OCI-LY7 (cell line): ENCODE data around the gene KAT6B. TPM values are rescaled to one million over a fixed set of nuclear protein-coding genes. Genes with fewer than 3 reads are reported as not detected.
"Not testable (repeated sequence)": the region's sequence is repeated elsewhere in the genome, so short reads cannot be mapped to it uniquely, and the experiment has no call there.

Source experiments
- BruUV-seq: library from RNA; stranded (reverse); fragments of 400-500 nt; replicated peaks from 2 replicates; lab custom pipeline; 2021; lab: Mats Ljungman, UMichigan
- CTCF ChIA-PET: fragments of 300-600 bp; sonication (Branson Sonifier 250); formaldehyde crosslinking; loops from one replicate; lab custom pipeline; 2022; ENCODE audit warnings: antibody characterized with exemption; ENCODE audit not compliant: unreplicated experiment; lab: Charles Lee
- POLR2A ChIA-PET: fragments of 300-600 bp; sonication (Branson Sonifier 250); formaldehyde crosslinking; loops from one replicate; lab custom pipeline; 2022; ENCODE audit warnings: antibody characterized with exemption; lab: Charles Lee
- DNase-seq: peaks from one replicate; pipeline ENCODE4 v3.0.0-alpha.2; 2015; ENCODE audit warnings: low spot score
- H2AFZ ChIP-seq: fragments of 200-600 bp; sonication (generic), shearing (Covaris generic); 2 replicates; pipeline ENCODE4 v1.6.1; 2014; ENCODE audit warnings: mild to moderate bottlenecking, antibody characterized with exemption, low read length, moderate library complexity
- H3K27ac ChIP-seq: fragments of 200-600 bp; sonication (generic); 2 replicates; pipeline ENCODE4 v1.5.1; 2014; ENCODE audit warnings: mixed run types, low read depth, mild to moderate bottlenecking, moderate library complexity, low read length, inconsistent platforms; ENCODE audit not compliant: poor library complexity, severe bottlenecking
- H3K36me3 ChIP-seq: fragments of 200-600 bp; sonication (generic); 2 replicates; pipeline ENCODE4 v1.6.1; 2014; ENCODE audit warnings: mild to moderate bottlenecking, antibody characterized with exemption, low read length, moderate library complexity, mixed read lengths; ENCODE audit not compliant: insufficient read depth
- H3K4me1 ChIP-seq: fragments of 200-600 bp; sonication (generic); 2 replicates; pipeline ENCODE4 v1.5.1; 2014; ENCODE audit warnings: mild to moderate bottlenecking, low read length; ENCODE audit not compliant: insufficient read depth, poor library complexity, severe bottlenecking
- H3K4me2 ChIP-seq: fragments of 200-600 bp; sonication (generic); 2 replicates; pipeline ENCODE4 v1.6.1; 2014; ENCODE audit warnings: mild to moderate bottlenecking, low read length
- H3K4me3 ChIP-seq: fragments of 200-600 bp; sonication (generic); 2 replicates; pipeline ENCODE4 v1.5.1; 2014; ENCODE audit warnings: mild to moderate bottlenecking, low read depth, low read length; ENCODE audit not compliant: poor library complexity, severe bottlenecking
- H3K79me2 ChIP-seq: fragments of 200-600 bp; sonication (generic); 2 replicates; pipeline ENCODE4 v1.6.1; 2016; ENCODE audit warnings: low read depth, mild to moderate bottlenecking, low read length, moderate library complexity, mixed read lengths; ENCODE audit not compliant: insufficient read depth
- H3K9me2 ChIP-seq: fragments of 200-600 bp; sonication (generic); 2 replicates; pipeline ENCODE4 v1.6.1; 2016; ENCODE audit warnings: mild to moderate bottlenecking, low read length, mixed read lengths; ENCODE audit not compliant: insufficient read depth
- H3K9me3 ChIP-seq: fragments of 200-600 bp; sonication (generic); 2 replicates; pipeline ENCODE4 v1.6.1; 2014; ENCODE audit warnings: mild to moderate bottlenecking, mixed run types, low read length, mixed read lengths
- H4K20me1 ChIP-seq: fragments of 200-600 bp; sonication (generic); 2 replicates; pipeline ENCODE4 v1.6.1; 2014; ENCODE audit warnings: mild to moderate bottlenecking, antibody characterized with exemption, low read length, moderate library complexity, mixed read lengths; ENCODE audit not compliant: insufficient read depth
- CTCF ChIP-seq: fragments of 200-600 bp; sonication (generic); conservative IDR thresholded peaks from 2 replicates; pipeline ENCODE4 v1.5.1; 2014; ENCODE audit warnings: mild to moderate bottlenecking, antibody characterized with exemption, low read length, moderate library complexity, mixed read lengths
- EZH2phosphoT487 ChIP-seq: fragments of 200-600 bp; sonication (generic); IDR thresholded peaks from 2 replicates; pipeline ENCODE4 v1.6.1; 2018; ENCODE audit warnings: low read depth, borderline replicate concordance, mild to moderate bottlenecking, mixed run types, antibody characterized with exemption, low read length, moderate library complexity, mixed read lengths
- intact Hi-C: fragments of 100-400 bp; cut with micrococcal nuclease; formaldehyde crosslinking; loops from one replicate; pipeline ENCODE4 v1.10.0; 2022; ENCODE audit not compliant: unreplicated experiment
- total RNA-seq, 2 experiments: library from RNA; depleted of rRNA in 1 of 2; stranded (reverse); fragments of >200 nt in 1 of 2; shearing (Covaris generic) in 1 of 2; gene quantifications; 2 replicates each; pipeline ENCODE4 v1.2.3, GENCODE V29; 2014 to 2022

The KAT6B gene
- total RNA-seq, 2 experiments from 2014 or later, result 20.8 to 40.8 TPM

GRCh38 chr10:74874649-74875048, 48.2 kb downstream of the KAT6B start:
- DNase-seq, result no peak
- BruUV-seq, result no TSS peak
- Histone ChIP-seq H3K79me2 (no peaks in the 10 kb centered on the region; the same call in 1 of the 2 replicates), H3K27ac (no peak overlapping the region), H3K9me2 (no peaks in the 10 kb centered on the region), H4K20me1 (peaks cover 7% of the 10 kb centered on the region), H3K4me3 (no peak overlapping the region), H3K4me2 (no peak overlapping the region), H3K36me3 (no peaks in the 10 kb centered on the region), H2AFZ (no peak overlapping the region), H3K9me3 (no peaks in the 10 kb centered on the region), H3K4me1 (peaks cover 4% of the 10 kb centered on the region)
- intact Hi-C loops, result no loop called here
- ChIA-PET POLR2A (interaction anchor here (0.7 to 1.2 kb wide), 2 partner anchors 16 to 18 kb away, joined by 5 read pairs; no protein-coding TSS in a partner anchor), CTCF (no interaction called here)
- TF ChIP-seq CTCF, result no peak
- TF ChIP-seq EZH2phosphoT487, result no peak

GRCh38 chr10:74875068-74875467, 48.7 kb downstream of the KAT6B start:
- ChIA-PET POLR2A (interaction anchor here (0.7 to 1.2 kb wide), 2 partner anchors 16 to 18 kb away, joined by 5 read pairs; no protein-coding TSS in a partner anchor), CTCF (no interaction called here)
- Histone ChIP-seq H4K20me1 (peaks cover 7% of the 10 kb centered on the region), H3K4me3 (no peak overlapping the region), H3K4me2 (no peak overlapping the region), H3K9me2 (no peaks in the 10 kb centered on the region), H3K9me3 (0 out of 2 replicates have a peak, but pooled peaks cover 1% of the 10 kb centered on the region), H3K79me2 (no peaks in the 10 kb centered on the region; the same call in 1 of the 2 replicates), H3K36me3 (no peaks in the 10 kb centered on the region), H2AFZ (no peak overlapping the region), H3K4me1 (peaks cover 4% of the 10 kb centered on the region), H3K27ac (no peak overlapping the region)
- TF ChIP-seq EZH2phosphoT487, result no peak
- TF ChIP-seq CTCF, result no peak
- DNase-seq, result no peak
- intact Hi-C loops, result no loop called here
- no TSS peak for BruUV-seq

GRCh38 chr10:74875966-74876365, 49.6 kb downstream of the KAT6B start:
- H2AFZ ChIP-seq, result no peak overlapping the region
- peaks cover 7% of the 10 kb centered on the region for H4K20me1 ChIP-seq
- H3K36me3 ChIP-seq, result no peaks in the 10 kb centered on the region
- BruUV-seq, result no TSS peak
- H3K9me2 ChIP-seq, result no peaks in the 10 kb centered on the region
- H3K79me2 ChIP-seq, result no peaks in the 10 kb centered on the region; the same call in 1 of the 2 replicates
- H3K27ac ChIP-seq, result no peak overlapping the region
- no peak overlapping the region for H3K4me3 ChIP-seq
- no peak for TF ChIP-seq CTCF
- TF ChIP-seq EZH2phosphoT487, result no peak
- H3K4me1 ChIP-seq, result peaks cover 4% of the 10 kb centered on the region
- ChIA-PET CTCF (no interaction called here), POLR2A (interaction anchor here (0.6 kb wide), 1 partner anchor 115 kb away, joined by 3 read pairs; no protein-coding TSS in a partner anchor)
- intact Hi-C loops, result no loop called here
- no peak for DNase-seq
- H3K4me2 ChIP-seq, result no peak overlapping the region
- peaks cover 4% of the 10 kb centered on the region; the same call in 1 of the 2 replicates for H3K9me3 ChIP-seq

GRCh38 chr10:74877054-74877453, 50.7 kb downstream of the KAT6B start:
- H3K27ac ChIP-seq, H3K4me3 ChIP-seq, H3K9me2 ChIP-seq, H4K20me1 ChIP-seq, H2AFZ ChIP-seq, BruUV-seq, H3K4me1 ChIP-seq, H3K9me3 ChIP-seq, DNase-seq, H3K79me2 ChIP-seq, H3K4me2 ChIP-seq, CTCF ChIA-PET, intact Hi-C loops, H3K36me3 ChIP-seq: not testable (repeated sequence)
- POLR2A ChIA-PET, result interaction anchor here (0.5 to 1.2 kb wide), 3 partner anchors 18 to 861 kb away, joined by 3 to 6 read pairs (median 3); no protein-coding TSS in a partner anchor
